Neural cell (in vitro differentiated cells): Measurements from ENCODE around the gene DGKQ. TPM values are rescaled to one million over a fixed set of nuclear protein-coding genes. Genes with fewer than 3 reads are reported as not detected.
"Not testable (repeated sequence)": the region's sequence is repeated elsewhere in the genome, so short reads cannot be mapped to it uniquely, and the experiment has no call there.

Experiments used
- H2AFZ ChIP-seq: fragments of 200-600, 300-800 bp; sonication (generic), shearing (Covaris generic); 2 replicates; pipeline ENCODE4 v1.6.0; 2014; ENCODE audit warnings: low read depth, mild to moderate bottlenecking, antibody characterized with exemption, low read length, moderate library complexity
- H3F3A ChIP-seq: fragments of 200-600 bp; shearing (Covaris generic); 2 replicates; pipeline ENCODE4 v1.6.1; 2016; ENCODE audit warnings: mild to moderate bottlenecking, moderate library complexity, mixed read lengths, antibody characterized with exemption, low read length; ENCODE audit not compliant: insufficient read depth, poor library complexity, severe bottlenecking
- H3K27ac ChIP-seq: fragments of 200-600, 300-800 bp; sonication (generic), shearing (Covaris generic); 2 replicates; pipeline ENCODE4 v1.5.1; 2014; ENCODE audit warnings: mild to moderate bottlenecking, low read length, moderate library complexity
- H3K27me3 ChIP-seq: fragments of 300-800, 200-600 bp; sonication (generic), shearing (Covaris generic); 2 replicates; pipeline ENCODE4 v1.6.0; 2014; ENCODE audit warnings: mild to moderate bottlenecking, low read depth, low read length, moderate library complexity; ENCODE audit not compliant: insufficient read depth
- H3K36me3 ChIP-seq: fragments of 300-800, 200-600 bp; sonication (generic), shearing (Covaris generic); 2 replicates; pipeline ENCODE4 v1.5.1; 2014; ENCODE audit warnings: mild to moderate bottlenecking, antibody characterized with exemption, low read length, moderate library complexity; ENCODE audit not compliant: insufficient read depth
- H3K4me2 ChIP-seq: fragments of 300-800, 200-600 bp; sonication (generic), shearing (Covaris generic); 2 replicates; pipeline ENCODE4 v1.6.0; 2014; ENCODE audit warnings: mild to moderate bottlenecking, low read length
- H3K4me3 ChIP-seq: fragments of 300-800, 200-600 bp; sonication (generic), shearing (Covaris generic); 2 replicates; pipeline ENCODE4 v1.5.1; 2014; ENCODE audit warnings: mild to moderate bottlenecking, low read length, moderate library complexity
- H3K79me2 ChIP-seq: fragments of 200-600 bp; shearing (Covaris generic); replicated peaks from 2 replicates; pipeline ENCODE4 v1.6.0; 2014; ENCODE audit warnings: mild to moderate bottlenecking, low read length, moderate library complexity; ENCODE audit not compliant: insufficient read depth
- H3K9ac ChIP-seq: fragments of 300-800, 200-600 bp; sonication (generic), shearing (Covaris generic); 2 replicates; pipeline ENCODE4 v1.6.1; 2016; ENCODE audit warnings: mild to moderate bottlenecking, low read length, mixed read lengths
- H3K9me2 ChIP-seq: fragments of 200-600 bp; shearing (Covaris generic); 2 replicates; pipeline ENCODE4 v1.6.1; 2016; ENCODE audit warnings: mild to moderate bottlenecking, low read length, mixed read lengths; ENCODE audit not compliant: insufficient read depth
- H3K9me3 ChIP-seq: fragments of 200-600, 300-800 bp; sonication (generic), shearing (Covaris generic); 2 replicates; pipeline ENCODE4 v1.6.1; 2016; ENCODE audit warnings: mild to moderate bottlenecking, mixed run types, low read length, moderate library complexity, mixed read lengths
- H4K20me1 ChIP-seq: fragments of 200-600 bp; shearing (Covaris generic); 2 replicates; pipeline ENCODE4 v1.6.1; 2016; ENCODE audit warnings: mild to moderate bottlenecking, mixed run types; ENCODE audit not compliant: insufficient read depth
- EP300 ChIP-seq: fragments of 450-650 bp; conservative IDR thresholded peaks from 2 replicates; pipeline ENCODE4 v1.6.1; 2014; ENCODE audit warnings: antibody characterized with exemption, mild to moderate bottlenecking, moderate library complexity; ENCODE audit not compliant: poor library complexity, severe bottlenecking
- EZH2 ChIP-seq: fragments of 200-600, 300-800 bp; shearing (Covaris generic), sonication (generic); IDR thresholded peaks from 2 replicates; pipeline ENCODE4 v1.6.1; 2014; ENCODE audit warnings: antibody characterized with exemption, low read length, borderline replicate concordance, mild to moderate bottlenecking; ENCODE audit not compliant: insufficient read depth, poor library complexity, severe bottlenecking
- MXI1 ChIP-seq: fragments of 450-650 bp; conservative IDR thresholded peaks from 2 replicates; pipeline ENCODE4 v1.6.1; 2014; ENCODE audit warnings: antibody characterized with exemption, mild to moderate bottlenecking; ENCODE audit not compliant: poor library complexity, severe bottlenecking
- POLR2AphosphoS5 ChIP-seq: IDR thresholded peaks from 2 replicates; pipeline ENCODE4 v1.6.1; 2012
- RAD21 ChIP-seq: fragments of 450-650 bp; conservative IDR thresholded peaks from 2 replicates; pipeline ENCODE4 v1.6.1; 2014; ENCODE audit warnings: antibody characterized with exemption, mild to moderate bottlenecking, moderate library complexity
- REST ChIP-seq: IDR thresholded peaks from 2 replicates; pipeline ENCODE4 v1.6.1; 2012; ENCODE audit warnings: borderline replicate concordance
- SMC3 ChIP-seq: fragments of 450-650 bp; conservative IDR thresholded peaks from 2 replicates; pipeline ENCODE4 v1.6.1; 2014; ENCODE audit warnings: antibody characterized with exemption, mild to moderate bottlenecking, moderate library complexity; ENCODE audit not compliant: poor library complexity
- TAF1 ChIP-seq: IDR thresholded peaks from 2 replicates; pipeline ENCODE4 v1.6.1; 2012; ENCODE audit warnings: low read depth
- polyA plus RNA-seq: library from polyadenylated mRNA; depleted of rRNA; stranded (reverse); fragments of >200 nt; gene quantifications from 2 replicates; pipeline ENCODE4 v1.2.3, GENCODE V29; 2014
- TF ChIP-seq, protein P1 (sequence below): fragments of 450-650 bp; IDR thresholded peaks from 2 replicates; pipeline ENCODE4 v1.5.1; 2014; ENCODE audit warnings: antibody characterized with exemption, mild to moderate bottlenecking, moderate library complexity; ENCODE audit not compliant: poor library complexity, severe bottlenecking

The DGKQ gene
- polyA plus RNA-seq, 1 donor from 2014 or later, result 32.4 TPM

- Histone ChIP-seq H3K4me2 (no peak overlapping the region), H3K9ac (no peak overlapping the region), H3K27me3 (no peaks in the 10 kb centered on the region), H3K9me2 (no peaks in the 10 kb centered on the region), H3K4me3 (no peak overlapping the region), H3K9me3 (no peaks in the 10 kb centered on the region), H3F3A (no peaks in the 10 kb centered on the region), H3K36me3 (no peaks in the 10 kb centered on the region), H4K20me1 (no peaks in the 10 kb centered on the region), H3K79me2 (no peaks in the 10 kb centered on the region), H2AFZ (no peak overlapping the region), H3K27ac (no peak overlapping the region)
- TF ChIP-seq EP300, result no peak
- TF ChIP-seq RAD21, result no peak
- TF ChIP-seq SMC3, result no peak
- TF ChIP-seq, protein P1, sequence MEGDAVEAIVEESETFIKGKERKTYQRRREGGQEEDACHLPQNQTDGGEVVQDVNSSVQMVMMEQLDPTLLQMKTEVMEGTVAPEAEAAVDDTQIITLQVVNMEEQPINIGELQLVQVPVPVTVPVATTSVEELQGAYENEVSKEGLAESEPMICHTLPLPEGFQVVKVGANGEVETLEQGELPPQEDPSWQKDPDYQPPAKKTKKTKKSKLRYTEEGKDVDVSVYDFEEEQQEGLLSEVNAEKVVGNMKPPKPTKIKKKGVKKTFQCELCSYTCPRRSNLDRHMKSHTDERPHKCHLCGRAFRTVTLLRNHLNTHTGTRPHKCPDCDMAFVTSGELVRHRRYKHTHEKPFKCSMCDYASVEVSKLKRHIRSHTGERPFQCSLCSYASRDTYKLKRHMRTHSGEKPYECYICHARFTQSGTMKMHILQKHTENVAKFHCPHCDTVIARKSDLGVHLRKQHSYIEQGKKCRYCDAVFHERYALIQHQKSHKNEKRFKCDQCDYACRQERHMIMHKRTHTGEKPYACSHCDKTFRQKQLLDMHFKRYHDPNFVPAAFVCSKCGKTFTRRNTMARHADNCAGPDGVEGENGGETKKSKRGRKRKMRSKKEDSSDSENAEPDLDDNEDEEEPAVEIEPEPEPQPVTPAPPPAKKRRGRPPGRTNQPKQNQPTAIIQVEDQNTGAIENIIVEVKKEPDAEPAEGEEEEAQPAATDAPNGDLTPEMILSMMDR, result no peak
- TF ChIP-seq EZH2, result no peak
- TF ChIP-seq MXI1, result no peak
- TF ChIP-seq REST, result no peak
- no peak for TF ChIP-seq POLR2AphosphoS5
- TF ChIP-seq TAF1, result no peak
Observed at GRCh38 chr4:945274-946102, 27.9 kb downstream of the DGKQ start.

DNA sequence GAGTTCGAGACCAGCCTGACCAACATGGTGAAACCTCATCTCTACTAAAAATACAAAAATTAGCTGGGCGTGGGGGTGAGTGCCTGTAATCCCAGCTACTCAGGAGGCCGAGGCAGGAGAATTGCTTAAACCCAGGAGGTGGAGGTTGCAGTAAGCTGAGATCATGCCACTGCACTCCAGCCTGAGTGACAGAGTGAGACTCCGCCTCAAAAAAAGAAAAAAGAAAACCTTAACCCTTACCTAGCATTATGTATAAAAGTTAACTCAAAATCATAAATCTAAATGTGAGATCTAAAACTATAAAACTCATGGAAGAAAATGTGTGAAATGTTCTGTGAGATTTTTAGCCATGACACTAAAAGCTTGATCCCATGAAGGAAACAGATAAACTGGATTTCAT is 33.9 kb downstream of the DGKQ start:
- H3K9ac ChIP-seq, H3K27ac ChIP-seq, H3F3A ChIP-seq, H3K79me2 ChIP-seq, H2AFZ ChIP-seq, H3K9me2 ChIP-seq, H3K4me2 ChIP-seq, H3K9me3 ChIP-seq, H3K4me3 ChIP-seq, H3K27me3 ChIP-seq, H3K36me3 ChIP-seq, H4K20me1 ChIP-seq: not testable (repeated sequence)
